ENCODE data around the gene ATF6B. TPM values are rescaled to one million over a fixed set of nuclear protein-coding genes. Genes with fewer than 3 reads are reported as not detected.
A peak's percentile ranks its signal among the peaks of the same experiment; 100 is the strongest.

The ATF6B gene
- total and polyA plus RNA-seq, 2 of the 8 experiments (the other 6 are each of a cell fraction or from before 2014, with no cell fraction given) = 38.1 to 42.2 TPM

- WGBS, 2 experiments (ENCODE audit: extremely low coverage in 1 of 2, insufficient coverage in 1 of 2, insufficient read length in 1 of 2, insufficient replicate concordance in 2 of 2, low coverage in 1 of 2, low lambda C conversion rate in 2 of 2, missing lambda C conversion rate in 1 of 2) = 2% methylated on average over 9 of the region's 27 CpGs; no CpG with 5 or more reads in 1 of the 2 experiments
- Histone ChIP-seq H2AK5ac (ENCODE audit: low read depth, low read length) (peak within 1 kb of the TSS; percentile 91), H3K9me3 (ENCODE audit: insufficient read depth in 2 of 2, low read depth in 1 of 2, low read length in 1 of 2) (no peaks in the 10 kb centered on the region), H2BK5ac (ENCODE audit: low read depth, low read length) (peak within 1 kb of the TSS; percentile 97), H4K5ac (ENCODE audit: insufficient read length, low read depth, low read length) (peak within 1 kb of the TSS; percentile 79), H3K18ac (ENCODE audit: extremely low read depth, low read length) (peak within 1 kb of the TSS; percentile 97), H3K23ac (ENCODE audit: insufficient read length) (no peak within 1 kb of the TSS), H3K4me3 (ENCODE audit: extremely low read depth in 1 of 4, insufficient read depth in 2 of 4, low read depth in 3 of 4, low read length in 4 of 4) (peak within 1 kb of the TSS; percentile 91 to 99 (median 95)), H4K91ac (replicated peaks; ENCODE audit: insufficient read length, low read length) (peak within 1 kb of the TSS; percentile 73), H3K23me2 (ENCODE audit: low read depth, low read length) (peaks cover 26% of the 10 kb centered on the region), H4K20me1 (replicated peaks in 1 of 2; ENCODE audit: control insufficient read depth in 1 of 2, insufficient read depth in 2 of 2, low read length in 2 of 2) (peaks cover 5 to 6% of the 10 kb centered on the region in 2 experiments), H3K4ac (replicated peaks; ENCODE audit: insufficient read length, low read depth, low read length) (peak within 1 kb of the TSS; percentile 88), H2AFZ (ENCODE audit: low read length) (no peak within 1 kb of the TSS), H3K79me1 (ENCODE audit: low read depth, low read length) (peaks cover 9% of the 10 kb centered on the region; the same call in 1 of the 2 replicates), H3K4me2 (ENCODE audit: insufficient read depth in 1 of 2, low read depth in 2 of 2, low read length in 2 of 2) (peak within 1 kb of the TSS; percentile 99 to 100), H2BK120ac (replicated peaks; ENCODE audit: low read depth, low read length) (peak within 1 kb of the TSS; percentile 8), H3K14ac (ENCODE audit: insufficient read length) (no peak within 1 kb of the TSS), H2BK12ac (ENCODE audit: low read depth, low read length) (peak within 1 kb of the TSS; percentile 86; the same call in 1 of the 2 replicates), H4K8ac (ENCODE audit: extremely low read depth, insufficient read depth, low read length) (no peak within 1 kb of the TSS), H3K79me2 (ENCODE audit: control insufficient read depth in 1 of 2, insufficient read depth in 2 of 2, low read length in 2 of 2) (peaks cover 13 to 50% of the 10 kb centered on the region in 2 experiments), H3K27ac (ENCODE audit: low read depth, low read length) (peak within 1 kb of the TSS; percentile 95), H3K56ac (replicated peaks; ENCODE audit: insufficient read length, low read depth, low read length) (peak within 1 kb of the TSS; percentile 34), H3K36me3 (ENCODE audit: control insufficient read depth in 2 of 4, insufficient read depth in 4 of 4, low read length in 3 of 4) (peaks cover 0 to 18% (median 7%) of the 10 kb centered on the region in 4 experiments; a peak in 5 of 8 replicates), H3K27me3 (replicated peaks in 1 of 4; ENCODE audit: control insufficient read depth in 3 of 4, extremely low read depth in 1 of 4, insufficient read depth in 3 of 4, low read length in 3 of 4) (no peaks in the 10 kb centered on the region), H3K4me1 (replicated peaks in 1 of 4; ENCODE audit: control insufficient read depth in 3 of 4, insufficient read depth in 4 of 4, low read length in 3 of 4) (peaks cover 5 to 21% (median 9%) of the 10 kb centered on the region in 4 experiments; a peak in 6 of 7 replicates), H2BK20ac (ENCODE audit: low read length) (peak within 1 kb of the TSS; percentile 38; the same call in 1 of the 2 replicates), H2BK15ac (ENCODE audit: low read length) (no peak within 1 kb of the TSS), H3K9ac (replicated peaks in 1 of 4; ENCODE audit: extremely low read depth in 1 of 4, low read depth in 3 of 4, low read length in 3 of 4) (peak within 1 kb of the TSS; percentile 84 to 96 (median 88))
- ChIA-PET CTCF (ENCODE audit: partially characterized antibody) (interaction anchor here (0.8 to 2.4 kb wide), 4 partner anchors 9 to 77 kb away, joined by 3 to 10 read pairs (median 6); no protein-coding TSS in a partner anchor), POLR2A (ENCODE audit: partially characterized antibody) (interaction anchor here (0.7 to 7.9 kb wide), 14 partner anchors 10 to 349 kb away, joined by 3 to 194 read pairs (median 6); partner anchors contain the start of genes ATF6B, EGFL8, FKBPL and GPSM3)
- peak; percentile 87 to 98 for DNase-seq (ENCODE audit: low read depth in 1 of 2, low spot score in 2 of 2)
- no peak for FAIRE-seq
- peak; percentile 91 for TF ChIP-seq SP1 (IDR thresholded peaks at IDR 0.05; ENCODE audit: low read depth, low read length)
- peak; percentile 3; the same call in 1 of the 2 replicates for TF ChIP-seq TEAD4 (IDR thresholded peaks at IDR 0.05; ENCODE audit: low read depth, low read length)
- peak; percentile 50 to 63 for TF ChIP-seq POLR2A (IDR thresholded peaks at IDR 0.05; ENCODE audit: control extremely low read depth in 1 of 2, low read depth in 2 of 2, low read length in 2 of 2)
- peak; percentile 60 for TF ChIP-seq SP2 (IDR thresholded peaks at IDR 0.05; ENCODE audit: low read length)
- no peak for TF ChIP-seq SIX5 (IDR thresholded peaks at IDR 0.05; ENCODE audit: low read depth, low read length)
- peak; percentile 65; the same call in 1 of the 2 replicates for TF ChIP-seq TBP (IDR thresholded peaks at IDR 0.05; ENCODE audit: low read depth, low read length)
- TF ChIP-seq, protein P1, sequence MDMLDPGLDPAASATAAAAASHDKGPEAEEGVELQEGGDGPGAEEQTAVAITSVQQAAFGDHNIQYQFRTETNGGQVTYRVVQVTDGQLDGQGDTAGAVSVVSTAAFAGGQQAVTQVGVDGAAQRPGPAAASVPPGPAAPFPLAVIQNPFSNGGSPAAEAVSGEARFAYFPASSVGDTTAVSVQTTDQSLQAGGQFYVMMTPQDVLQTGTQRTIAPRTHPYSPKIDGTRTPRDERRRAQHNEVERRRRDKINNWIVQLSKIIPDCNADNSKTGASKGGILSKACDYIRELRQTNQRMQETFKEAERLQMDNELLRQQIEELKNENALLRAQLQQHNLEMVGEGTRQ (IDR thresholded peaks at IDR 0.05; ENCODE audit: low read length) = no peak
- TF ChIP-seq SIN3A (conservative IDR thresholded peaks at IDR 0.05 in 1 of 2, IDR thresholded peaks at IDR 0.05 in 1 of 2; ENCODE audit: low read depth in 1 of 2, low read length in 2 of 2) = no peak
- no peak for TF ChIP-seq JUND (IDR thresholded peaks at IDR 0.05; ENCODE audit: low read length)
- TF ChIP-seq YY1 (IDR thresholded peaks at IDR 0.05; ENCODE audit: low read depth, low read length) = no peak
- peak; percentile 18; the same call in 1 of the 2 replicates for TF ChIP-seq EGR1 (IDR thresholded peaks at IDR 0.05; ENCODE audit: borderline replicate concordance, low read depth, low read length)
Observed at GRCh38 chr6:32175711-32176475, 47.8 kb upstream of the ATF6B start, which contains the start of gene AGPAT1. Gene AGPAT1, minus strand, starts transcription at chr6:32176084. Its CDS starts 4,588 bp downstream, at chr6:32171496.

Data from H1 (cell line).